GM19463 (cell line): ENCODE results near the gene TPRG1L.

ENCODE experiments used
- ATAC-seq: cut with Tn5 transposase; IDR thresholded peaks from one replicate; pipeline ENCODE4 v1.9.1; 2021; ENCODE audit warnings: mild to moderate bottlenecking, moderate library complexity; ENCODE audit not compliant: unreplicated experiment

TPRG1L gene

GRCh38 chr1:3659093-3659492 lies 34.3 kb downstream of the TPRG1L start:
- ATAC-seq = no peak

GRCh38 chr1:3660704-3661103 lies 35.9 kb downstream of the TPRG1L start:
- ATAC-seq = no peak

GRCh38 chr1:3661631-3662030 lies 36.8 kb downstream of the TPRG1L start:
- ATAC-seq = no peak

GRCh38 chr1:3662080-3662671 lies 37.4 kb downstream of the TPRG1L start:
- ATAC-seq = no peak

GRCh38 chr1:3663999-3664699 lies 39.3 kb downstream of the TPRG1L start:
- ATAC-seq = no peak

GRCh38 chr1:3664700-3665375 lies 40.0 kb downstream of the TPRG1L start:
- no peak for ATAC-seq

- no peak for ATAC-seq
Measured at GRCh38 chr1:3668148-3668547, 43.3 kb downstream of the TPRG1L start.

GRCh38 chr1:3668585-3669300 lies 43.9 kb downstream of the TPRG1L start:
- ATAC-seq = no peak

- no peak for ATAC-seq
Measured at GRCh38 chr1:3669421-3669821, 44.6 kb downstream of the TPRG1L start.

GRCh38 chr1:3669971-3670431 lies 45.2 kb downstream of the TPRG1L start:
- ATAC-seq = no peak

- no peak for ATAC-seq
Measured at GRCh38 chr1:3670823-3671265, 46.0 kb downstream of the TPRG1L start.

GRCh38 chr1:3671371-3672180 lies 46.8 kb downstream of the TPRG1L start:
- no peak for ATAC-seq

GRCh38 chr1:3672231-3672970 lies 47.6 kb downstream of the TPRG1L start:
- no peak for ATAC-seq

GRCh38 chr1:3672971-3673361 lies 48.2 kb downstream of the TPRG1L start:
- ATAC-seq = no peak

GRCh38 chr1:3673381-3674099 lies 48.7 kb downstream of the TPRG1L start:
- ATAC-seq = no peak

- ATAC-seq = no peak
Measured at GRCh38 chr1:3674100-3675094, 49.6 kb downstream of the TPRG1L start.

- ATAC-seq = no peak
Measured at GRCh38 chr1:3675436-3675835, 50.6 kb downstream of the TPRG1L start.
